Mesenteric fat pad (tissue), 1 donor: ENCODE measurements around the gene ZNF280B. TPM values are rescaled to one million over a fixed set of nuclear protein-coding genes. Genes with fewer than 3 reads are reported as not detected.

Source experiments
- DNase-seq: peaks from one replicate; pipeline ENCODE4 v3.0.0-alpha.2; 2020; ENCODE audit warnings: low spot score
- long read RNA-seq: library from polyadenylated mRNA; unstranded; transcript quantifications from one replicate; pipeline ENCODE4 v2.0.0, GENCODE V29; 2020
- total RNA-seq: library from RNA; stranded (reverse); fragmentation: NEBNext Ultra II Directional; extraction: Animal tissue kit (Norgen Biotek cat#: 25700); gene quantifications from one replicate; pipeline ENCODE4 v1.2.1, GENCODE V29; 2021
- donor health status: DM: yes; HTN: yes; CAD: no.

The ZNF280B gene
- total RNA-seq = 1.1 TPM
- long read RNA-seq, partial matches to known transcripts = 0 of 3 reads
- long read RNA-seq, other reads (novel, unspliced or antisense) = 3 of 3 reads

- DNase-seq = no peak
These were observed at the start of gene ZNF280B for GRCh38 chr22:22508274-22509176. Gene ZNF280B (minus strand): TSS chr22:22508742. CDS start chr22:22489398, 19,344 bp downstream.

GRCh38 chr22:22556995-22557925, 48.7 kb upstream of the ZNF280B start:
- no peak for DNase-seq

- no peak for DNase-seq
These were observed 48.0 kb upstream of the ZNF280B start for GRCh38 chr22:22556578-22556977.

- no peak for DNase-seq
These were observed 47.1 kb upstream of the ZNF280B start for GRCh38 chr22:22555596-22555995.

- no peak for DNase-seq
These were observed 46.2 kb upstream of the ZNF280B start for GRCh38 chr22:22554587-22555284.

GRCh38 chr22:22553735-22554586, 45.4 kb upstream of the ZNF280B start:
- no peak for DNase-seq

- DNase-seq = no peak
These were observed 44.6 kb upstream of the ZNF280B start for GRCh38 chr22:22553141-22553540.

GRCh38 chr22:22552630-22553029, 44.1 kb upstream of the ZNF280B start:
- DNase-seq = no peak

- DNase-seq = no peak
These were observed 42.4 kb upstream of the ZNF280B start for GRCh38 chr22:22550789-22551434.

GRCh38 chr22:22548910-22549309, 40.4 kb upstream of the ZNF280B start:
- no peak for DNase-seq

- DNase-seq = no peak
These were observed 39.8 kb upstream of the ZNF280B start for GRCh38 chr22:22548317-22548716.

- no peak for DNase-seq
These were observed 39.3 kb upstream of the ZNF280B start for GRCh38 chr22:22547692-22548300.

GRCh38 chr22:22547226-22547625, 38.7 kb upstream of the ZNF280B start:
- DNase-seq = no peak

GRCh38 chr22:22546490-22546889, 37.9 kb upstream of the ZNF280B start:
- no peak for DNase-seq

- DNase-seq = no peak
These were observed 36.5 kb upstream of the ZNF280B start for GRCh38 chr22:22545084-22545483.

GRCh38 chr22:22538226-22538989, 29.9 kb upstream of the ZNF280B start:
- no peak for DNase-seq

GRCh38 chr22:22536916-22537315, 28.4 kb upstream of the ZNF280B start:
- DNase-seq = no peak

- no peak for DNase-seq
These were observed 28.0 kb upstream of the ZNF280B start for GRCh38 chr22:22536515-22536914.
